Natural killer cell (primary cell): ENCODE data around the gene HSP90AA1. TPM values are rescaled to one million over a fixed set of nuclear protein-coding genes. Genes with fewer than 3 reads are reported as not detected.

Experiments
- ATAC-seq, 3 donors: fragments of 150-1000 bp in 2 of 3; fragments of 200-7000 bp in 1 of 3; cut with Tn5 transposase; 1 replicate in 1 of 3; 2 replicates in 2 of 3; pipeline ENCODE4 v1.10.0; 2021; ENCODE audit warnings: mild to moderate bottlenecking in 2 of 3, moderate library complexity in 2 of 3
- DNase-seq, 2 donors: peaks; one replicate each; pipeline versions ENCODE4 v3.0.0 to v3.0.0-alpha.2; 2013 to 2021; ENCODE audit warnings: mixed read lengths in 1 of 2
- H3K27ac ChIP-seq: one replicate; pipeline ENCODE4 v1.5.1; 2013; ENCODE audit warnings: mild to moderate bottlenecking, low read length
- H3K27me3 ChIP-seq: one replicate; pipeline ENCODE4 v1.6.1; 2013; ENCODE audit warnings: low read length; ENCODE audit not compliant: control insufficient read depth, insufficient read depth
- H3K36me3 ChIP-seq: one replicate; pipeline ENCODE4 v1.6.1; 2013; ENCODE audit warnings: low read length; ENCODE audit not compliant: control insufficient read depth, insufficient read depth
- H3K4me1 ChIP-seq: one replicate; pipeline ENCODE4 v1.6.1; 2013; ENCODE audit warnings: low read length; ENCODE audit not compliant: control insufficient read depth, insufficient read depth
- H3K4me3 ChIP-seq: one replicate; pipeline ENCODE4 v1.5.1; 2013; ENCODE audit warnings: low read length
- H3K9me3 ChIP-seq: one replicate; pipeline ENCODE4 v1.6.1; 2013; ENCODE audit warnings: low read length; ENCODE audit not compliant: control insufficient read depth, insufficient read depth
- H3K27ac Mint-ChIP-seq, 2 donors: one replicate each; pipeline ENCODE4 v1.8.0; 2022; ENCODE audit warnings: mild to moderate bottlenecking in 2 of 2, mixed read lengths in 2 of 2, moderate library complexity in 1 of 2
- H3K27me3 Mint-ChIP-seq, 2 donors: one replicate each; pipeline ENCODE4 v1.8.0; 2022; ENCODE audit warnings: low read depth in 2 of 2, mixed read lengths in 2 of 2
- H3K36me3 Mint-ChIP-seq: one replicate; pipeline ENCODE4 v1.8.0; 2022; ENCODE audit warnings: mixed read lengths
- H3K4me1 Mint-ChIP-seq, 2 donors: one replicate each; pipeline ENCODE4 v1.8.0; 2022; ENCODE audit warnings: mixed read lengths in 2 of 2
- H3K4me3 Mint-ChIP-seq: one replicate; pipeline ENCODE4 v1.8.0; 2022; ENCODE audit warnings: mild to moderate bottlenecking, moderate library complexity, mixed read lengths
- H3K9me3 Mint-ChIP-seq, 2 donors: one replicate each; pipeline ENCODE4 v1.8.0; 2022; ENCODE audit warnings: mixed read lengths in 2 of 2
- WGBS: methylation state at CpG from one replicate; pipeline ENCODE4 v1.1.7; 2013; ENCODE audit warnings: missing lambda C conversion rate; ENCODE audit not compliant: insufficient coverage; 5-methylcytosine and 5-hydroxymethylcytosine counted together
- intact Hi-C: fragments of 100-400 bp; cut with micrococcal nuclease; formaldehyde crosslinking; loops from one replicate; pipeline ENCODE4 v1.14.2; 2022
- total RNA-seq, 4 donors: library from RNA; stranded (reverse); fragments of 120-200 nt in 1 of 4; gene quantifications; one replicate each; pipeline versions ENCODE4 v1.2.3 to v1.2.4, GENCODE V29; 2013 to 2022
- TF ChIP-seq, protein P1 (sequence below): fragments of 200-600 bp; IDR thresholded peaks from one replicate; pipeline ENCODE4 v1.8.0; 2022; ENCODE audit warnings: antibody characterized with exemption

HSP90AA1 gene
- total RNA-seq, 3 donors from 2014 or later (not counting 1 experiment from before 2014, with no cell fraction given): 470 to 665 (median 663) TPM

GRCh38 chr14:102126807-102127455 lies 40.1 kb upstream of the HSP90AA1 start:
- WGBS: 97% methylated on average over 5 of the region's 5 CpGs
- intact Hi-C loops: no loop called here
- Histone ChIP-seq H3K9me3 (no peaks in the 10 kb centered on the region), H3K4me3 (no peak overlapping the region), H3K36me3 (no peaks in the 10 kb centered on the region), H3K27me3 (no peaks in the 10 kb centered on the region), H3K27ac (no peak overlapping the region), H3K4me1 (no peaks in the 10 kb centered on the region)
- ATAC-seq (no peak), DNase-seq (no peak)
- Mint-ChIP-seq H3K4me1 (no peaks in the 10 kb centered on the region), H3K27me3 (no peaks in the 10 kb centered on the region), H3K27ac (no peak overlapping the region), H3K36me3 (no peaks in the 10 kb centered on the region), H3K9me3 (no peaks in the 10 kb centered on the region), H3K4me3 (no peak overlapping the region)
- TF ChIP-seq, protein P1, sequence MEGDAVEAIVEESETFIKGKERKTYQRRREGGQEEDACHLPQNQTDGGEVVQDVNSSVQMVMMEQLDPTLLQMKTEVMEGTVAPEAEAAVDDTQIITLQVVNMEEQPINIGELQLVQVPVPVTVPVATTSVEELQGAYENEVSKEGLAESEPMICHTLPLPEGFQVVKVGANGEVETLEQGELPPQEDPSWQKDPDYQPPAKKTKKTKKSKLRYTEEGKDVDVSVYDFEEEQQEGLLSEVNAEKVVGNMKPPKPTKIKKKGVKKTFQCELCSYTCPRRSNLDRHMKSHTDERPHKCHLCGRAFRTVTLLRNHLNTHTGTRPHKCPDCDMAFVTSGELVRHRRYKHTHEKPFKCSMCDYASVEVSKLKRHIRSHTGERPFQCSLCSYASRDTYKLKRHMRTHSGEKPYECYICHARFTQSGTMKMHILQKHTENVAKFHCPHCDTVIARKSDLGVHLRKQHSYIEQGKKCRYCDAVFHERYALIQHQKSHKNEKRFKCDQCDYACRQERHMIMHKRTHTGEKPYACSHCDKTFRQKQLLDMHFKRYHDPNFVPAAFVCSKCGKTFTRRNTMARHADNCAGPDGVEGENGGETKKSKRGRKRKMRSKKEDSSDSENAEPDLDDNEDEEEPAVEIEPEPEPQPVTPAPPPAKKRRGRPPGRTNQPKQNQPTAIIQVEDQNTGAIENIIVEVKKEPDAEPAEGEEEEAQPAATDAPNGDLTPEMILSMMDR: no peak

DNA sequence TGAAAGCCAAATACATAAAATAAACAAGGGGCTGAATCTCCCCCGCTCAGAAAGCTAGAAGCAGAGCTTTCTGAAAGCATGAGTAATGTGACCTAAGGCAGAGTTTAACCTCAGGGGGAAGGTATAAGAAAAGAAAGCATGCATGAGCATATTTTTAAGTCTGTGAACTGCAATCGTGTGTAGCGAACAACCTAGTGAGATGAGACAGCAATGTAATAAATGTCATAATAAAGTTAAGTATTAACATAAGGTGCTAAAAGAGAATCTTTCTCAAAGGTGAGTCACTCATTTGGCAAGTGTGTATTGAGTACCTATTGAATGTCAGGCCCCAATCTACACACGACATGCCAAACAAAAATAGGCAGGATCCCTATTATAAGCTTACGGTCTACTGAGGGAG lies 38.7 kb upstream of the HSP90AA1 start:
- Mint-ChIP-seq H3K4me3 (no peak overlapping the region), H3K9me3 (no peaks in the 10 kb centered on the region), H3K36me3 (no peaks in the 10 kb centered on the region), H3K27ac (no peak overlapping the region), H3K27me3 (no peaks in the 10 kb centered on the region), H3K4me1 (no peaks in the 10 kb centered on the region)
- no peaks in the 10 kb centered on the region for H3K4me1 ChIP-seq
- intact Hi-C loops: no loop called here
- 87% methylated on average over 5 of the region's 5 CpGs for WGBS
- H3K9me3 ChIP-seq: no peaks in the 10 kb centered on the region
- H3K4me3 ChIP-seq: no peak overlapping the region
- H3K27ac ChIP-seq: no peak overlapping the region
- H3K27me3 ChIP-seq: no peaks in the 10 kb centered on the region
- DNase-seq (no peak), ATAC-seq (no peak)
- H3K36me3 ChIP-seq: no peaks in the 10 kb centered on the region
- TF ChIP-seq, protein P1: no peak

DNA sequence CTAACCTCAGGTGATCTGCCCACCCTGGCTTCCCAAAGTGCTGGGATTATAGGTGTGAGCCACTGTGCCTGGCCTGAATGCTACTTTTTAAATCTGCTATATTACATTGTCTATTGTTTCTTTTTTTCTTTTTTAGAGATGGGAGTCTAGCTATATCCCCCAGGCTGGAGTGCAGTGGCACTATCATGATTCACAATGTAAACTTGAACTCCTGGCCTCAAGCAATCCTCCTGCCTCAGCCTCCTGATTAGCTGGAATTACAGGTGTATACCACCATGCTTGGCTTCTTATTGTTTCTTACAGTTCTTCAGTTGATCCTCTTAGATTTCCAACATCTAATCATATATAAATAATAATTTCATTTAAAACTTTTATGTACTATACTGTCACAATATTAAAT lies 37.6 kb upstream of the HSP90AA1 start:
- DNase-seq (no peak), ATAC-seq (no peak)
- no peaks in the 10 kb centered on the region for H3K4me1 Mint-ChIP-seq
- intact Hi-C loops: no loop called here
- H3K9me3 Mint-ChIP-seq: no peaks in the 10 kb centered on the region
- no peak overlapping the region for H3K27ac Mint-ChIP-seq
- Histone ChIP-seq H3K9me3 (no peaks in the 10 kb centered on the region), H3K27ac (no peak overlapping the region), H3K4me3 (no peak overlapping the region), H3K4me1 (no peaks in the 10 kb centered on the region), H3K36me3 (no peaks in the 10 kb centered on the region), H3K27me3 (no peaks in the 10 kb centered on the region)
- no peaks in the 10 kb centered on the region for H3K36me3 Mint-ChIP-seq
- H3K27me3 Mint-ChIP-seq: no peaks in the 10 kb centered on the region
- TF ChIP-seq, protein P1: no peak
- H3K4me3 Mint-ChIP-seq: no peak overlapping the region

DNA sequence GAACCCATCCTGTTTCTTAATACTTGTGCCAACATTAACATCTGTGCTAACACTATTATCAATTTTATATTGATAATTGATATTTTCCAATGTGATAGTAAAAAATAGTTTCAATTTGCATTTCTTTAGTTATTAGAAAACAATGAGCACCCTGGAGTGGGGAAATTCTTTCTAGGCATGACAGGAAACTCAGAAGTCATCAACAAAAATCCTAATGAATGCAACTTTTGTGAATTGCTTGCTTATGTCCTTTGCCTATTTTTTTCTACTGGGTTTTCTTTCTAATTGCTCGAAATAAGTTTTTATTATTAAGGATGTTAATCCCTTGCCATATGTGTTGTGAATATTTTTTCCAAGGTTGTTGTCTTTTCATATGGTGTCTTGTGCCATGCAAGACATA lies 34.7 kb upstream of the HSP90AA1 start:
- no peak overlapping the region for H3K4me3 Mint-ChIP-seq
- intact Hi-C loops: no loop called here
- no peaks in the 10 kb centered on the region for H3K27me3 Mint-ChIP-seq
- no peak overlapping the region for H3K27ac Mint-ChIP-seq
- no peak for DNase-seq
- TF ChIP-seq, protein P1: no peak
- no peaks in the 10 kb centered on the region for H3K9me3 Mint-ChIP-seq
- Histone ChIP-seq H3K9me3 (no peaks in the 10 kb centered on the region), H3K27me3 (no peaks in the 10 kb centered on the region), H3K27ac (no peak overlapping the region), H3K36me3 (no peaks in the 10 kb centered on the region), H3K4me3 (no peak overlapping the region), H3K4me1 (no peaks in the 10 kb centered on the region)
- H3K36me3 Mint-ChIP-seq: no peaks in the 10 kb centered on the region
- no CpG with 5 or more reads among the region's 1 CpG for WGBS
- H3K4me1 Mint-ChIP-seq: no peaks in the 10 kb centered on the region
- no peak for ATAC-seq
